ENCODE results near the gene COL19A1.

DNA sequence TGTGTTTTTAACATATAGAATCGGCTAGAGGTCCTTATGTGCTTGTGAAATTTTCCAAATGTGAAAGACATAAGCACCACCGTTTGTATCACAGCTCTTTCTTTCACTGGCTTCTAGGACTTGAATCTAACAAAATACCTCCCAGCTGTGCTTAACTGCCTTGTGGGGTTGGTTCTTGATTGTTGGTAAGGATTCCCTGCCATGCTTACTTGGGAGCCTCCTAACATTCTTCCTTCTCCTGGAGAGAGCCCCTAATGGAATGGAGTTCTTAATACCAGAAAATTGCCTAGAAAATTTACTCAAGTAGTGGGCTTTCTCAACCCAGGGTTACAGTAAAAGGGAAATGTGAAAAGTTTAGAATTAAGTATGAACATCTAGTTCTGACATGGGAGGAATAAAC is 121.2 kb downstream of the COL19A1 start:
- TF ChIP-seq POLR2AphosphoS5 (IDR thresholded peaks at IDR 0.05; ENCODE audit: borderline replicate concordance, low read depth, low read length) = no peak
- no peak for TF ChIP-seq EZH2 (IDR thresholded peaks at IDR 0.05)
- no peak for TF ChIP-seq FOXP2 (optimal IDR thresholded peaks at IDR 0.05; ENCODE audit: control extremely low read depth, extremely low read length, insufficient read depth)
